ENCODE data around the gene SORT1. TPM values are rescaled to one million over a fixed set of nuclear protein-coding genes. Genes with fewer than 3 reads are reported as not detected.
A peak's percentile ranks its signal among the peaks of the same experiment; 100 is the strongest.
"Not testable (repeated sequence)": the region's sequence is repeated elsewhere in the genome, so short reads cannot be mapped to it uniquely, and the experiment has no call there.

SORT1 gene
- total RNA-seq, 4 donors from 2014 or later = 24.8 to 124 (median 96.0) TPM

GRCh38 chr1:109395602-109396512, 1.9 kb downstream of the SORT1 start:
- H3K4me3 ChIP-seq = peak overlapping the region in 2 of 4 donors; percentile 78 to 93
- H3K9me3 ChIP-seq = no peaks in the 10 kb centered on the region
- peak in 1 of 3 donors; percentile 58 for DNase-seq
- H3K4me1 ChIP-seq = peaks cover 0 to 54% (median 14%) of the 10 kb centered on the region in 4 donors
- peak overlapping the region in 3 of 4 donors; percentile 61 to 92 (median 88) for H3K27ac ChIP-seq
- no peaks in the 10 kb centered on the region for H3K27me3 ChIP-seq
- H3K36me3 ChIP-seq = peaks cover 0 to 3% (median 0%) of the 10 kb centered on the region in 3 donors
- TF ChIP-seq POLR2A (IDR thresholded peaks at IDR 0.05) (no peak), CTCF (IDR thresholded peaks at IDR 0.05) (no peak)

GRCh38 chr1:109395282-109395599, 2.5 kb downstream of the SORT1 start:
- H3K36me3 ChIP-seq, H3K27me3 ChIP-seq, DNase-seq, H3K9me3 ChIP-seq, H3K4me3 ChIP-seq: not testable (repeated sequence)
- peak overlapping the region in 2 of 4 donors; percentile 23 to 92 for H3K27ac ChIP-seq
- peaks cover 0 to 54% (median 14%) of the 10 kb centered on the region in 4 donors for H3K4me1 ChIP-seq

- TF ChIP-seq POLR2A (IDR thresholded peaks at IDR 0.05) (no peak), CTCF (IDR thresholded peaks at IDR 0.05) (no peak)
- H3K4me1 ChIP-seq = peaks cover 0 to 54% (median 14%) of the 10 kb centered on the region in 4 donors
- no peaks in the 10 kb centered on the region for H3K36me3 ChIP-seq
These were observed 3.0 kb downstream of the SORT1 start for GRCh38 chr1:109394591-109395281.

GRCh38 chr1:109393617-109394233, 4.0 kb downstream of the SORT1 start:
- H3K27me3 ChIP-seq = no peaks in the 10 kb centered on the region
- H3K27ac ChIP-seq = peak overlapping the region; percentile 28 to 92 (median 78)
- H3K36me3 ChIP-seq = no peaks in the 10 kb centered on the region
- H3K9me3 ChIP-seq = no peaks in the 10 kb centered on the region
- H3K4me1 ChIP-seq = peaks cover 0 to 49% (median 14%) of the 10 kb centered on the region in 4 donors
- TF ChIP-seq CTCF (IDR thresholded peaks at IDR 0.05) = no peak
- TF ChIP-seq POLR2A (IDR thresholded peaks at IDR 0.05) = no peak
- DNase-seq = no peak
- H3K4me3 ChIP-seq = peak overlapping the region in 2 of 4 donors; percentile 4 to 22

More at GRCh38 chr1:109394591-109395281, 3.0 kb downstream of the SORT1 start:
- H3K27me3 ChIP-seq = no peaks in the 10 kb centered on the region
- H3K4me3 ChIP-seq = no peak overlapping the region
- no peaks in the 10 kb centered on the region for H3K9me3 ChIP-seq
- peak overlapping the region in 3 of 4 donors; percentile 72 to 92 (median 84) for H3K27ac ChIP-seq
- DNase-seq = no peak

GRCh38 chr1:109392788-109393616, 4.7 kb downstream of the SORT1 start:
- DNase-seq = peak; percentile 21 to 83 (median 81)
- H3K36me3 ChIP-seq = no peaks in the 10 kb centered on the region
- H3K27ac ChIP-seq = peak overlapping the region; percentile 28 to 92 (median 78)
- H3K4me1 ChIP-seq = peaks cover 0 to 43% (median 12%) of the 10 kb centered on the region in 4 donors
- H3K9me3 ChIP-seq = no peaks in the 10 kb centered on the region
- H3K4me3 ChIP-seq = peak overlapping the region in 2 of 4 donors; percentile 22 to 24
- TF ChIP-seq POLR2A (IDR thresholded peaks at IDR 0.05) (peak; percentile 69 to 73), CTCF (IDR thresholded peaks at IDR 0.05) (no peak)
- no peaks in the 10 kb centered on the region for H3K27me3 ChIP-seq

Measured in Peyer's patch (tissue), 4 donors.